Stimulated activated naive CD4-positive, alpha-beta T cell (primary cell): ENCODE results near the gene ODAD4.
"Not testable (repeated sequence)": the region's sequence is repeated elsewhere in the genome, so short reads cannot be mapped to it uniquely, and the experiment has no call there.

Experiments used
- DNase-seq, 6 experiments: peaks; one replicate each; lab custom pipeline; 2025; lab: John Stamatoyannopoulos, UW

The ODAD4 gene

GRCh38 chr17:42002175-42002791 lies 71.9 kb downstream of the ODAD4 start:
- no peak for DNase-seq

- DNase-seq, result no peak
These were observed 72.4 kb downstream of the ODAD4 start for GRCh38 chr17:42002792-42003301.

GRCh38 chr17:42005166-42005565 lies 74.7 kb downstream of the ODAD4 start:
- no peak for DNase-seq

DNA sequence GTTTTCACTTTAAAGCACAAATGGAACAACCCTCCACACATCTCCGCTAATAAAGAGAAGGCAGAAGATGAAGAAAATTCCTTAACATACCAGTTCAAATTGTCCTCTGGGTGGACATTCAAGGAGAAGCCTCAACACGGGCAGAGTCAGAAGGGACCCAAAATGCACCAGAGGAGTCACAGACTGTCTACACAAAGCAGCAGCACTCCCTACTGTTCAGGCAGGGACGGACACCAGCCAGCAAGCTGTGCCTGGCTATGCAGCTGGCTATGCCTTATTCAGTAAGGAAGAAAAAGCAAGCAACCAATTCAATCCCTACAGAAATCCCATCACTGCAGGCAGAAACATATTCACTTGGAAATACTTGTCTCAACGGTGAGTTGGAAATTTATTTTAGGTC lies 78.8 kb downstream of the ODAD4 start:
- no peak for DNase-seq

- DNase-seq, result not testable (repeated sequence)
These were observed 79.9 kb downstream of the ODAD4 start for GRCh38 chr17:42010266-42010680.

GRCh38 chr17:42010898-42011516 lies 80.6 kb downstream of the ODAD4 start:
- no peak for DNase-seq

DNA sequence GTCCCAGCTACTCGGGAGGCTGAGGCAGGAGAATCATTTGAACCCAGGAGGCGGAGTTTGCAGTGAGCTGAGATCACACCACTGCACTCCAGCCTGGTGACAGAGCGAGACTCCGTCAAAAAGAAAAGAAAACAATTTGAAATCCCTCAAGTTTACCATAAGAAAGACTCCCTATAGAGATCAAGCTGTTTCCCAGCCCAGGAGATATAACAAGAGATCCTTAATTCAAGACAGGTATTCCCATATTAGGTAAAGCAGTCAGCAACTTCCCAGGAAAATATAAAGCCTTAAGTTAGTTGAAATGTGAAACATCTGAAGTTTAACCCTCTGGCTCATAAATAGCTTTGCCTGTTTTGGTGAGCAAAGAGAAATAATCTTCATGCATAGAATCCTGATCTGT lies 81.9 kb downstream of the ODAD4 start:
- DNase-seq, result not testable (repeated sequence)

GRCh38 chr17:42013740-42014139 lies 83.3 kb downstream of the ODAD4 start:
- DNase-seq, result not testable (repeated sequence)
